Measurements from ENCODE around the gene ELP1.

DNA sequence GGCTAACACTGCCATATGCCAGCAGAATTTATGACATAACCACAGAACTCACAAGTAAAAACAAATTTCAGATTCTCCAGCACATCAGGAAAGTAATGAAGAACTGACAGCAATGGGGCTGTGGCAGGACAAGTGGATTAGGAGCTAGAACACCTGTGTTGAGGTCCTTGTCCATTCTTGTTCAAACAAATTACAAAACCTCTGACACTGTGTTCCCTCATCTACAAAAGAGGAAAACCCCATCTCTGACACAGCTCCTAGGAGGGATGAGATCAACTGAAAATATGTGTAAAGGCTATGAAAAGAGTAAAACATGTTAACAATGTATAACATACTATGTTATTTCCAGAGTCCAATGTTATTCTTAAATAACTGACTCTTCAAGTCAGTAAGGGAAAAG lies 23.5 kb downstream of the ELP1 start:
- TF ChIP-seq CTCF (IDR thresholded peaks at IDR 0.05) = no peak
- TF ChIP-seq POLR2A (IDR thresholded peaks at IDR 0.05) = no peak

All from testis (tissue), 2 donors.